Activated T-helper 1 cell treated with anti-CD3 and anti-CD28 coated beads, Interleukin-12 subunit alpha, Interleukin-12 subunit beta, Interleukin-2, Interleukin-4 antibody, amounts not matched to agents 30 ng/mL and 10 ng/mL and 1 ng/mL, durations not matched to agents 14 hours and 24 hours and 36 hours (primary cell): ENCODE data around the gene ARSI. TPM values are rescaled to one million over a fixed set of nuclear protein-coding genes. Genes with fewer than 3 reads are reported as not detected.

Experiments used
- DNase-seq: peaks from one replicate; pipeline ENCODE4 v3.0.0; 2021; ENCODE audit warnings: low spot score
- H3K27ac Mint-ChIP-seq: one replicate; pipeline ENCODE4 v1.8.0; 2021; ENCODE audit warnings: mild to moderate bottlenecking, mixed read lengths
- H3K27me3 Mint-ChIP-seq: one replicate; pipeline ENCODE4 v1.8.0; 2022; ENCODE audit warnings: mild to moderate bottlenecking, moderate library complexity, mixed read lengths; ENCODE audit not compliant: insufficient read depth
- H3K36me3 Mint-ChIP-seq: one replicate; pipeline ENCODE4 v1.8.0; 2021; ENCODE audit warnings: low read depth, mixed read lengths
- H3K4me1 Mint-ChIP-seq: one replicate; pipeline ENCODE4 v1.8.0; 2021; ENCODE audit warnings: low read depth, mixed read lengths
- H3K4me3 Mint-ChIP-seq: one replicate; pipeline ENCODE4 v1.8.0; 2021; ENCODE audit warnings: mild to moderate bottlenecking, moderate library complexity, mixed read lengths
- H3K9me3 Mint-ChIP-seq: one replicate; pipeline ENCODE4 v1.8.0; 2021; ENCODE audit warnings: mixed read lengths
- intact Hi-C: fragments of 100-400 bp; cut with micrococcal nuclease; formaldehyde crosslinking; loops from one replicate; pipeline ENCODE4 v1.15.1; 2024
- total RNA-seq: library from RNA; stranded (reverse); gene quantifications from 2 replicates; pipeline ENCODE4 v1.2.3, GENCODE V29; 2022

The ARSI gene
- not detected in 2 replicates for total RNA-seq

DNA sequence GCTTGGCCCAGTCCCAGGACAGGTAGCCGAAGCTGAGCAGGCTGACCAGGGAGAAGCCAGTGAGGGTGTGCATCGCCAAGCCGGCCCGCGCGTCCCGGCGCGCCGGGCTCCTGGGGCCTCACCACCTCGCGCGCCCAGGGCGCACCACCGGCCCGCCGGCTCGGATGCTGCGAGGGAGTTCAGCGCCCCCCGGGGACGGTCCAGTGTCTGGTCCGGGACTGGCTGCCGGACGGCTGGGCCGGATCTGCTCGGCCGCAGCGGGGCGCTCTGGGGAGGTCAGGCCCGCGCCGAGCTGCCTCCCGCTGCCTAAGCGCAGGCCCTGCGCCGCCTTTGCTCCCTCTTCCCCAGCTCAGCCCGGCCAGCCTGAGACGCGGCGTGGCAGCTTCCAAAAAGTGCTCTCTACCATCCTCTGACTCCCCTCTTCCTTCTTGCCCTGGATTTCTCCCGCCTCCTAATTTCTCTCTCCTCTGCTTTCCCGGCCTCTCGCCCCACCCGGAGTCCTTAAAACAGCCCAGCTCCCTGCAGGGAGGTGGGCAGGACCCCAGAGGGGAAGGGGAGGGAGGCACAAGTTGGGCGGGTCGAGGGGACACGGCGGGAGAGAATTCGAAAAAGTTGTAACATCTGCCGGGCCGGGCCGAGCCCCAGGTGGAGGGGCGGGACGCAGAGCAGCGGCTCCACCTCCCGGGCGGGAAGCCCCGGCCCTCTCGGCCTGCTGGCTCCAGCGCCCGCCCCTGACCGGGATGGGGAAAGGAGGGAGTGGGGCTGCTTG lies at the start of gene ARSI:
ARSI (minus strand) TSS at position 605 of the 769 bp plus-strand sequence; CDS start at position 73, 532 bp downstream.
- Mint-ChIP-seq H3K9me3 (no peaks in the 10 kb centered on the region), H3K27me3 (peaks cover 34% of the 10 kb centered on the region), H3K27ac (no peak within 1 kb of the TSS), H3K4me3 (no peak within 1 kb of the TSS), H3K36me3 (no peaks in the 10 kb centered on the region), H3K4me1 (no peaks in the 10 kb centered on the region)
- intact Hi-C loops: no loop called here
- no peak for DNase-seq

DNA sequence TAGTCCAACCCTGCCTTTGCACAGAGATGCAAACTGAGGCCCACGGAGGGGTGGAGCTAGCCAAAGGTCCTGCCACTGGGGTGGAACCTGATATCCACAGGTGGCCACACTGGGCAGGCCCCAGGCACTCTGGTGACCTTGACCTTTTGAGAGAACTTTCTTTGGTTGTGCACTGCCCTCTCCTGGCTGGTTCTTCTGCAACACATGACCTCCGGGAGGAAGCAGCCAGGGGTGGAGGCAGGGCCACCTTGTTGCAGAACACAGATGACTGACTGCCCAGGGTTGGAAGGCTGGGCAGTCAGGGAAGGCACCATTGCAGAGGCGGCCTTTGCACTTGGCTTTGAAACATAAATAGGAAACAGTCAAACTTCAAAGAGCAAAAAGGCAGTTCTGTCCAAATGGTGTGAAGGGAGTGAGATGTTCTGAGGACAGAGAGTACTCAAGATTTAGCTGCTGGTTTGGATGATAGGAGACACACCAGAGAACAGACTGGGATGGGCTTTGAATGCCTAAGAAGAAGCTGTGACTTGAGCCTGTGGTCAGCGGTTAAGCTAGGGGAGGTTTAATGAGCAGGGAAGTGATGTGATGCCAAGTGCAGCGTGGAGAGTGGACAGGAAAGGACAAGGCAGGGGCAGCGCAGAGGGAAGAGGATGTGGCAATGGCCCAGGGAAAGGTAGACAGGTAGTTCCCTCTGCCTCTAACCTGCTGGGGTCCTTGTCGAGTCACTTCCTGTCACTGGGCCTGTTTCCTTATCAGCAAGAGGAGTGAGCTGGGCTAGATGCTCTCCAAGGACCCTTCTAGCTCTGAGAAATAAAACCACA lies 48.0 kb upstream of the ARSI start:
- peak overlapping the region; percentile 17 for H3K4me3 Mint-ChIP-seq
- no peaks in the 10 kb centered on the region for H3K36me3 Mint-ChIP-seq
- peaks cover 9% of the 10 kb centered on the region for H3K4me1 Mint-ChIP-seq
- intact Hi-C loops: loop anchor here (1.0 kb wide), 1 partner anchor 189 kb away; no protein-coding TSS in a partner anchor
- peak overlapping the region; percentile 42 for H3K27ac Mint-ChIP-seq
- peaks cover 5% of the 10 kb centered on the region for H3K27me3 Mint-ChIP-seq
- no peaks in the 10 kb centered on the region for H3K9me3 Mint-ChIP-seq
- peak; percentile 33 for DNase-seq

DNA sequence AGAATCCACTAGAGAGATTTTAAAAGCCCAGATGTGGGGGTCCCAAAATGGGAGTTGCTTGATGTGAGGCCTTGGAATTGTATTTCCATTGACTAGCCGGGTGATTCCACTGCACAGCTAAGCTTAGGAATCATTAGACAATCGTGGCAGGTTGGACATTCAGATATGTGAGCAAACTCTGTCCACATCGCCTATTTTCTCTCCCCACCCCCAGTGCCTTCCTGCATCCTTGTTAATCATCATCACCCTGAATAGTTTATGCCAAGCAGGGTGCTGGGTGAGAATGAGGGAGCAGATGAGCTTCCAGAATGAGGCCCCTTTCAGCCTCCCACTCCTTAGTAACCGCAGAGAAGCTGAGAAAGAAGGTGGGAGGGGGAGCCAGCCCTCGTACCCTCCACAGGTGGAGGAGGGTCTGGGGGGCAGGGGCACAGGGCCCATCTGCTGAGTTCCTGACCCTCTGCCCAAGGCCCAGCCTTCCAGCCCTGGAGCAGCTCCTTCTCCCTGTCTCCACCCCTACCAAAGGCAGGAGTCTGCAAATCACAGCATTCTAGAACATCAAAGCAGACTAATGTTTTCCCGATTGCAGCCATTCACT lies 47.1 kb upstream of the ARSI start:
- intact Hi-C loops: loop anchor here (1.0 kb wide), 1 partner anchor 188 kb away; no protein-coding TSS in a partner anchor
- H3K27ac Mint-ChIP-seq: no peak overlapping the region
- H3K4me1 Mint-ChIP-seq: peaks cover 9% of the 10 kb centered on the region
- H3K36me3 Mint-ChIP-seq: no peaks in the 10 kb centered on the region
- H3K4me3 Mint-ChIP-seq: no peak overlapping the region
- peaks cover 7% of the 10 kb centered on the region for H3K27me3 Mint-ChIP-seq
- no peak for DNase-seq
- H3K9me3 Mint-ChIP-seq: no peaks in the 10 kb centered on the region

- intact Hi-C loops: no loop called here
- no peak overlapping the region for H3K4me3 Mint-ChIP-seq
- peaks cover 12% of the 10 kb centered on the region for H3K27me3 Mint-ChIP-seq
- no peak for DNase-seq
- H3K9me3 Mint-ChIP-seq: no peaks in the 10 kb centered on the region
- no peak overlapping the region for H3K27ac Mint-ChIP-seq
- no peaks in the 10 kb centered on the region for H3K36me3 Mint-ChIP-seq
- H3K4me1 Mint-ChIP-seq: peaks cover 19% of the 10 kb centered on the region
These were observed 44.7 kb upstream of the ARSI start for GRCh38 chr5:150347451-150347850.

- Mint-ChIP-seq H3K27ac (no peak overlapping the region), H3K36me3 (no peaks in the 10 kb centered on the region), H3K4me3 (no peak overlapping the region), H3K9me3 (no peaks in the 10 kb centered on the region), H3K27me3 (peaks cover 12% of the 10 kb centered on the region), H3K4me1 (peaks cover 23% of the 10 kb centered on the region)
- DNase-seq: no peak
- intact Hi-C loops: no loop called here
These were observed 44.3 kb upstream of the ARSI start for GRCh38 chr5:150347003-150347402.

DNA sequence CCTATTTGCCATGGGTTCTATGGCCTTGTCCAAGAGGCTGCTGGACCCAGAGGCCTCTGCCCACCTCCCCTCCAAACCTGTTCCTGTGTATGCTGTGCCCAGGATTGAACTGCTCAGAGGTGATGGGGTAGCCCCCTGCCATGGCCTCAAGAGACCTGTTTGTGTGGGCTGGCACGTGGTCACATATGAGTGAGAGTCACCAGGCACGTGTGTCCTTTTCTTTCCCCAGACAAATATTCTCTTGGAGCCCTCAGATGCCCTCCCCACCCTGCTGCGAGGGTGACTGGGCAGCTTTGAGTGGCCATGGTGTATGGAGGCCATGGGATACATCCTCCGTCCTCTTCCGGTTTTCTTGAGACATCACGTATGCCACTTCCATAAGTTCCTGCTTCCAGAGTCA lies 43.9 kb upstream of the ARSI start:
- H3K36me3 Mint-ChIP-seq: no peaks in the 10 kb centered on the region
- no peak overlapping the region for H3K27ac Mint-ChIP-seq
- DNase-seq: no peak
- intact Hi-C loops: no loop called here
- peaks cover 23% of the 10 kb centered on the region for H3K4me1 Mint-ChIP-seq
- peaks cover 12% of the 10 kb centered on the region for H3K27me3 Mint-ChIP-seq
- no peak overlapping the region for H3K4me3 Mint-ChIP-seq
- H3K9me3 Mint-ChIP-seq: no peaks in the 10 kb centered on the region

GRCh38 chr5:150345716-150346115 lies 43.0 kb upstream of the ARSI start:
- Mint-ChIP-seq H3K36me3 (no peaks in the 10 kb centered on the region), H3K4me3 (no peak overlapping the region), H3K27me3 (peaks cover 12% of the 10 kb centered on the region), H3K4me1 (peaks cover 23% of the 10 kb centered on the region), H3K27ac (no peak overlapping the region), H3K9me3 (no peaks in the 10 kb centered on the region)
- no peak for DNase-seq
- intact Hi-C loops: no loop called here

- peaks cover 12% of the 10 kb centered on the region for H3K27me3 Mint-ChIP-seq
- no peaks in the 10 kb centered on the region for H3K36me3 Mint-ChIP-seq
- H3K9me3 Mint-ChIP-seq: no peaks in the 10 kb centered on the region
- H3K4me3 Mint-ChIP-seq: no peak overlapping the region
- no peak for DNase-seq
- peaks cover 19% of the 10 kb centered on the region for H3K4me1 Mint-ChIP-seq
- intact Hi-C loops: no loop called here
- no peak overlapping the region for H3K27ac Mint-ChIP-seq
These were observed 41.4 kb upstream of the ARSI start for GRCh38 chr5:150343994-150344631.

DNA sequence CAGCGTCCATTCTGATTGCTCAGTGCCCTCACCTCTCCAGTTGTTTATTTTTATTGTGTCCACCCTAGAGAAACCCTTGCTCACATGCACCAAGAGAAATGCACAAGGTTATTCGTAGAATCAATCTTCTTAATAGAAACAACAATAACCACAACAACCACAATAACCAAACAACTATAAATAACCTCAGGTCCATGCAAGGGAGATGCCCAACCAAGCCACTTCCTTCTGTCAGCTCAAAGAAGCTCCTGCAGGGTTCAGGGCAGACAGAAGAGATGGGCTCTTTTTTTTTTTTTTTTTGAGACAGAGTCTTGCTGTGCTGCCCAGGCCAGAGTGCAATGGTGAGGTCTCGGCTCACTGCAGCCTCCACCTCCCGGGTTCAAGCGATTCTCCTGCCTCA lies 39.9 kb upstream of the ARSI start:
- peaks cover 8% of the 10 kb centered on the region for H3K27me3 Mint-ChIP-seq
- intact Hi-C loops: no loop called here
- H3K9me3 Mint-ChIP-seq: no peaks in the 10 kb centered on the region
- no peak for DNase-seq
- H3K27ac Mint-ChIP-seq: no peak overlapping the region
- H3K36me3 Mint-ChIP-seq: no peaks in the 10 kb centered on the region
- no peak overlapping the region for H3K4me3 Mint-ChIP-seq
- H3K4me1 Mint-ChIP-seq: peaks cover 19% of the 10 kb centered on the region

DNA sequence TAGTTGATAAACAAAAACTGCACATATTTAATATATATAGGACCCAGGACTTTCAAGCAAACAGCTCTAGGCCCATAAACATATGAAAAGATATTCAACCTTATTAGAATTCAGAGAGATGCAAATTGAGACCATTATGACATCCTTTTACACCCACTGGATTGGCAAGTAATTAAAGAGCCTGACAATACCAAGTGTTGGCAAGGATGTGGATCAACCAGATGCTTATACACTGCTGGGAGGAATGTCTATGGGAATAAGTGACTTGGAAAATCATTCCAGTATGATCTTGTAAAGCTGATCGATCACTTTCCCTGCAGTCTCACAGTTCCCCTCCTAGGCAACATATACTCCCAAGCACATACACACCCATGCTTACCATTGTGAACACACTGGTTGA lies 39.3 kb upstream of the ARSI start:
- Mint-ChIP-seq H3K36me3 (no peaks in the 10 kb centered on the region), H3K4me3 (no peak overlapping the region), H3K27ac (no peak overlapping the region), H3K4me1 (peaks cover 19% of the 10 kb centered on the region), H3K9me3 (no peaks in the 10 kb centered on the region), H3K27me3 (peaks cover 9% of the 10 kb centered on the region)
- intact Hi-C loops: no loop called here
- no peak for DNase-seq

DNA sequence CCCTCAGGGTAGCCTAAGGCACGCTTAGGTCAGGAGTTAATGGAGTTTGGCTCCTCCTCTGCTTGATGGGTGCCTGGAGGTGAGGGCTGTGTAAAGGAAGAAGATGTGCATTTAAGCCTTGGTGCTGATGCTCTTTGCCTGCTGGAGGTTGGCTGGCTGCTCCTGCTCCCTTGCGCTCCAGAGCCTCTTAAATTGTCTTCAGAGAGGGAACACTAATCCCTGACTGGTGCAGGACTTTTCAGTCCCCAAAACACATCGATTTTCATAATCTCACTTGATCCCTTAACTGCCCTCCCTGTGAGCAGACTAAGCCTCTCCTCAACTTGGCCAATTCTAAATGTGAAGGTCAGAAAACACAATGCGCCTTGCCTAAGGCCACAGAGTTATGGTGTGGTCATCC lies 38.6 kb upstream of the ARSI start:
- H3K4me3 Mint-ChIP-seq: no peak overlapping the region

DNA sequence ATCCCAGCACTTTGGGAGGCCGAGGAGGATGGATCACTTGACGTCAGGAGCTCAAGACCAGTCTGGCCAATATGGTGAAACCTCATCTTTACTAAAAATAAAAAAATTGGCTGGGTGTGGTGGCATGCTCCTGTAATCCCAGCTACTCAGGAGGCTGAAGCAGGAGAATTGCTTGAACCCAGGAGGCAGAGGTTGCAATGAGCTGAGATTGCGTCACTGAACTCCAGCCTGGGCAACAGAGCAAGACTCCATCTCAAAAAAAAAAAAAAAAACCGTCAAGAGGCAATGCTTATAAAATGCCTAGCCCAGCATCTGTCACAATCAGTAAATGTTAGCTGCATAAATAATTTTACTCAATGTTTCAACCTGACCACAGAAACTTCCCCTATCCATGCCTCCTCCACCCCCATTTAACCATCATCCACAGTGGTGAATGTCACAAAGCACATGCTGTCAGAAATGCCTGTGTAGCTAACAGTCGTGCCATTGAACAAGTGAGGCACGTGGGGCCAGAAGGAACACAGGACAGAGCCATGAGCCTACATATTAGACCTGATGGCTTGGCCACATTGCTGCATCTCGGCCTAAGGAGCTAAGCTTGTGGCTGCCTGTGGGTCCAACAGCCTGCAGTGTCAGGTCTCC lies 38.0 kb upstream of the ARSI start:
- H3K4me1 Mint-ChIP-seq: peaks cover 19% of the 10 kb centered on the region
- H3K27ac Mint-ChIP-seq: no peak overlapping the region
- DNase-seq: no peak
- intact Hi-C loops: no loop called here
- no peak overlapping the region for H3K4me3 Mint-ChIP-seq
- H3K36me3 Mint-ChIP-seq: no peaks in the 10 kb centered on the region
- H3K9me3 Mint-ChIP-seq: no peaks in the 10 kb centered on the region
- peaks cover 12% of the 10 kb centered on the region for H3K27me3 Mint-ChIP-seq

More for the DNA sequence above, 38.6 kb upstream of the ARSI start:
- no peak for DNase-seq
- intact Hi-C loops: no loop called here
- peaks cover 13% of the 10 kb centered on the region for H3K27me3 Mint-ChIP-seq
- H3K36me3 Mint-ChIP-seq: no peaks in the 10 kb centered on the region
- no peak overlapping the region for H3K27ac Mint-ChIP-seq
- H3K4me1 Mint-ChIP-seq: peaks cover 19% of the 10 kb centered on the region
- no peaks in the 10 kb centered on the region for H3K9me3 Mint-ChIP-seq
